HL-60/S4 treated with retinoic acid at 250 ng/mL for 4 days and 3 days (cell line): Measurements from ENCODE around the gene ABHD14A.
"Not testable (repeated sequence)": the region's sequence is repeated elsewhere in the genome, so short reads cannot be mapped to it uniquely, and the experiment has no call there.

Experiments
- in situ Hi-C: fragments of 300-500 bp; cut with MboI; formaldehyde crosslinking; loops from 2 replicates; pipeline ENCODE4 v1.7.0; 2022; ENCODE audit warnings: low sequenced_read_pairs

The ABHD14A gene

DNA sequence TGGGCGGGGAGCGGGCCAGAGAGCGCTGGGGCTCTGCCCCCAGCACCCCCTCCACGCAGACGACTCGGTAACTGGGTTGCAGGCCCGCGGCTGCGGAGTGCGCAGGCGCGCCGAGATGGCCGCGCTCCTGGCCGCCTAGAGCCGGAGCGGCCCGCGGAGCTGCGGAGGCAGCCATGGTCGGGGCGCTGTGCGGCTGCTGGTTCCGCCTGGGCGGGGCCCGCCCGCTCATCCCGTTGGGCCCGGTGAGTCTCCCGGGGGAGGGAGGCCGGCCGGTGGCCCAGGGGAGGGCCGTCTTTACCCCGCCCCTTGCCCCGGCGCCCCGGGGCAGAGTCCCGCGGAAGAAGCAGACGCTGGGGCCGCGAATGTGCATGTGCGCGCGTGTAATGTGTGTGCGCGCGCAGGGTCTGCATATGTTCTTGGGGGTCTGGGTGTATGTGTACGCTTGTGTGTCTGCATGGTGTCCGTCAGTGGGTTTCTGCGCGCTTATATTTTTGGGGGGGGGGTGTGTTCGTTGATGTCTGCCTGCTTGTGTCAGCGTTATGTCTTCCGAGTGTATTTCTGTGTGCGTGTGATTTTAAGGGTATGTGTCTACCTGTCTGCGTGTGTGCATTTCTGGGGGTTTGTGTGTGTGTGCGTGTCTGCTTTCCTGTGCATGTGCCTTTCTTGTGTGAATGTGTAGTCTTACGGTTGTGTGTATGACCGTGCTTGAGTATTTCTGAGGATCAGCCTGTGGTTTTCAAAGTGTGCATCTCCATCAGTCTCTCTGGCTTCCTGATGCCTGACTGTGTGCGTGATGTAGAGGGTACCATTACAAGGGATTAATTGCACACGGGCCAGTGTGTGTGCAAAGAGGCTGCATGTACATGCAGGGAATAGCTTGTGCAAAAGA lies at the start of gene ABHD14A:
TSS of gene ABHD14A (plus strand) at position 102 of the 889 bp plus-strand sequence. CDS start at position 174, 72 bp downstream.
- in situ Hi-C loops = no loop called here

DNA sequence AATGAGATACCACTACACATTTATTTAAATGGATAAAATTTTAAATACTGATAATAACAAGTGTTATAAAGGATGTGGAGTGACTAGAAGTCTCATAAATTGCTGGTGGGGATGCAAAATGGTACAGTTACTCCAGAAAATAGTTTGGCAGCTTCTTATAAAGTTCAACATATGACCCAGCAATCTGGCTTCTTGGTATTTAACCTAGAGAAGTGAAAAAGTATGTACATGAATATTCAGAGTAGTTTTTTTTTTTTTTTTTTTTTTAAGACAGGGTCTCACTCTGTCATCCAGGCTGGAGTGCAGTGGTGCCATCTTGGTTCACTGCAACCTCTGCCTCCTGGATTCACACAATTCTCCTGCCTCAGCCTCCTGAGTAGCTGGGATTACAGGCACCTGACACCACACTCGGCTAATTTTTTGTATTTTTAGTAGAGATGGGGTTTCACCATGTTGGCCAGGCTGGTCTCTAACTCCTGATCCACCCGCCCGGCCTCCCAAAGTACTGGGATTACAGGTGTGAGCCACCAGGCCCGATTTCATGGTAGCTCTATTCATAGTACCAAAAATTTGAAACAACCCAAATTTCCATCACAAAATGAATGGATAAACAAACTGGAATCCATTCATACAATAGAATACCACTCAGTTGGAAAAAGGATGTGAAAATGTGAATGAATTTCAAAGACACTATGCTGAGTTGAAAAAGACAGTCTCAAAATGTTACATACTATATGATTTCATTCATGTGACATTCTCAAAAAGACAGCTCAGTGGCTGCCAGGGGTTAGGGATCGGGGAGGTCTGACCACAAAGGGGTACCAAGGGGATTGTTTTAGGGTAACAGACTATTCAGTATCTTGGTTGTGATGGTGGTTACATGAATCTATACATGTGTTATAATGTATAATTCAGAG lies 47.5 kb upstream of the ABHD14A start:
- in situ Hi-C loops = no loop called here

DNA sequence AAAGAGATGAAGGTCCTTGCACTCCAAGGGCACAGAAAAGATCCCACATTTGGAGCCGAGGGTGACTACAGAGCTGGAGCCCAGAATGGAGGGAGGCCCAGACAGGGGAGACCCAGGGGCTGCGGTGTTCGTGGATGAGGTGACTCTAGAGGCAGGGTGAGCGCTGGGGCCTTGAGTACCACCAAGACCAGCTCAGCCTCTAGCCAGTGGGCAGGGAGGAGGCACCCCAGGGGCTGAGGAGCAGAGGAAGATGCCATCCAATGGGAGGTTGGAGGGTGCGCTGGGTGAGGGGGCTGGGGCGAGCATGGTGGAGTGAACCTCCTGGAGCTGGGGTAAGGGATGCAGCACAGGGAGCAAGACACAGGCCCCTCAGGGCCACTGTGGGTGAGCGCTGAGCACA lies 46.4 kb upstream of the ABHD14A start:
- in situ Hi-C loops = no loop called here

DNA sequence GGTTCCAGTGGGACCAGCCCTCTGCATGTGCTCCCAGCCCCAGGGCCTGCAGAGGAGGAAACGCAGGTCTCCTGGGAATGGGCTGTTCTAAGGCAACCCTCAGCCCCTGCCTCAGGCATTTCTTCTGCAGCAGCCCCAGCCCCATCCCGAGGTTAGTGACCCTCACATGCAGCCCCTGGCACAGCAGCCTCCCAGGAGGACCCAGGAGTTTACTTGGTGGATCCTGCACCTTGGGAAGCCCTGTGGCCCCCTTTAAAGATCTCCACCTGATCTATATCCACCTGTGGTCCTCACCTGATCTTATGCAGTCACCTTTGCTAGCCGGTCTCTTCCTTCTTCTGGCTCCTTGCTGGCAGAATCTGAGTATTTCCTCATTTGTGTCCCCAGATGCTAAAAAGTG lies 45.9 kb upstream of the ABHD14A start:
- in situ Hi-C loops = not testable (repeated sequence)

DNA sequence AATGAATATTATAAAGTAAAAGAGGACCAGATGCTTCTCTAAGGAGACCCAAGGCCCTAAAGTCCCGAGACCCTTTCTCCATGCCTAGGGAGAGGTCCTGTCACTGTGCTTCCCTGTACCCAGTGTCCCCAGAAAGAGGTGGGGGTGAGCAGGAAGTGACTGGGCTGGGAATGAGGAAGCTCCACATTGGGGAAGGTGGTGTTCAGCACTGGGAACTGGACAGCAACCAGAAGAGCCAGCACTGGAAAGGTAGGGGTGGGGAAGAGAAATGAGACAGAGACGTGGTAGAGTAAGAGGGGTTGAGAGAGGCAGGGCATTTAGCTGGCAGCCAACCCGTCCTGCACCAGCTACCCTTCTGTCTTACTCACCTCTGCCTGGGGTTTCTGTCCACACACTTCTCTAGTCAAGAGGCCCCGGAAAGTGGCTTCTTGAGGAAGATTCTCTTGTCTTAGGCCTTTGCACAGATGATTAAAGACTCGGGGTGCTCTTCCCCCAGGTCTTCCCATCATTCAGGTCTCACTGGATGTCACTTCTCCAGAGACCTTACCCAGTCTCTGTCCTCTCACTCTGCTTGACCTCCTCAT lies 45.4 kb upstream of the ABHD14A start:
- in situ Hi-C loops = no loop called here

DNA sequence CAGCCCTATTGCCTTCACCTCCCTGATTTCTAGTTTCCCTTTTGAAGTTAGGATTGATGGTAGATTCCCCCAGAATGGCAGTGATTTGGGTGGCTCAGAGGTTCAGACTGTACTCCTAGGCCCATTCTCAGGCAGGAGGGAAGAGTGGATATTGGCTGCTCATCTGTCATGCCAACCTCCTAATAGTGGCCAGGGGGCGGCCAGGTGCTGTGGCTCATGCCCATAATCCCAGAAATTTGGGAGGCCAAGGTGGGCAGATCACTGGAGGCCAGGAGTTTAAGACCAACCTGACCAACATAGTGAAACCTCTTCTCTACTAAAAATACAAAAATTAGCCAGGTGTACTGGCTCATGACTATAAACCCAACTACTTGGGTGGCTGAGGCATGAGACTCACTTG lies 44.4 kb upstream of the ABHD14A start:
- in situ Hi-C loops = no loop called here

DNA sequence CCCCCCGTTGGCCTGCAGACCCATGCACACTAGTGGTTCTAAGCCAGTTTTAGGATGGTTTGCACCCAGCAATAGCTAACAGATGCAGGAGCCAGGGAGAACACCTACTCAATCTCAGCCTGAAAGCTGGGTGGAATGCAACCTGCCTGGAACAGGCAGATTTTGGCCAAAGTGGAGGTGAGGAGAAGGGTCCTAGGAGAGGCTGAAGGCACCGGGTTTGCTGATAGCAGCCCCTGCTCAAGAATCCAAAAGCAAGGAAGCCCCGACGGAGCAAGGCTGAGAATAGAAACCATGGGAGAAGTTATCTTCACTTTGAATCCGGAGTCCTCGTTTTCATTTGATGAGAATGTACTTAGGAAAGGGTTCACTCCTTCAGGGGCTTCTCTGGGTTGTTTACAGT lies 43.1 kb upstream of the ABHD14A start:
- in situ Hi-C loops = no loop called here

DNA sequence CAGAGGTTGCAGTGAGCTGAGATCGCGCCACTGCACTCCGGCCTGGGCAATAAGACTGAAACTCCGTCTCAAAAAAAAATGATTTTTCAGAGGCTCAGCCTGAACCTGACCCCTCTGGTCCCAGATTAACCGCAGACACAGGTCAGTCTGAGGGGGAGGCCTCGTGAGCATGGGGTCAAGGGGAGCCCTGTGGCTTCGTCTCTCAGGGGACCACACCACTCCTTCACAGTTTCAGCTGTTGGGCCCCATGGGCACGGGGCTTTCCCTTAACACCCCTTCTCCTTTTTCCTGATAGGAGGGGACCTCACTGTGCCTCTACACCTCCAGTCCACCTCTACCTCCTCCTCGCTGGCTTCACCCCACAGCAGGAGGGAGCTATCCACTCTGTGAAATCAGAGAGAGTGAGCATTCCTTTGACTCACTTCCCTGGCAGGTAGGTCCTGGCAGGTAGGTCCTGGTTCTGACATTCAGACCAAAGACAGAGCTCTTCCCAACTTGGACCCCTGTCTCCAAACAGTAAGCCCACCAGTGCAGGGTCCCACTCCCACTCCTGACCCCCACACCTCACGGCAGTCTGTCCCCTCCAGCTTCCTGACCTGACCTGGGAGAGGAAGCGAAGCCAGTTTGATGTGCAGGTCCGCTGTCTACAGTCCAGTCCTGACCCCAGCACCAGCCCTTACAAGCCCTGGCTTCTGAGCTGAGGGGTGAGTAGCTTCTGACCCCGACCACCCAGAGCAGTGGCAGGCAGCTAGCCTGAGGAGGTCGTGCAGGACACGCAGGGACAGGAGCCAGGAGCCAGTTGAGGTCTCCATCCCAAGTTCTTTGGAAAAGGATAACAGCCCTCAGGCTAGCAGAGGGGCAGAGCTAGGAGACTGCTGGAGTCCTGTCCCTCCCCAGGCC lies 42.1 kb upstream of the ABHD14A start:
- in situ Hi-C loops = no loop called here

DNA sequence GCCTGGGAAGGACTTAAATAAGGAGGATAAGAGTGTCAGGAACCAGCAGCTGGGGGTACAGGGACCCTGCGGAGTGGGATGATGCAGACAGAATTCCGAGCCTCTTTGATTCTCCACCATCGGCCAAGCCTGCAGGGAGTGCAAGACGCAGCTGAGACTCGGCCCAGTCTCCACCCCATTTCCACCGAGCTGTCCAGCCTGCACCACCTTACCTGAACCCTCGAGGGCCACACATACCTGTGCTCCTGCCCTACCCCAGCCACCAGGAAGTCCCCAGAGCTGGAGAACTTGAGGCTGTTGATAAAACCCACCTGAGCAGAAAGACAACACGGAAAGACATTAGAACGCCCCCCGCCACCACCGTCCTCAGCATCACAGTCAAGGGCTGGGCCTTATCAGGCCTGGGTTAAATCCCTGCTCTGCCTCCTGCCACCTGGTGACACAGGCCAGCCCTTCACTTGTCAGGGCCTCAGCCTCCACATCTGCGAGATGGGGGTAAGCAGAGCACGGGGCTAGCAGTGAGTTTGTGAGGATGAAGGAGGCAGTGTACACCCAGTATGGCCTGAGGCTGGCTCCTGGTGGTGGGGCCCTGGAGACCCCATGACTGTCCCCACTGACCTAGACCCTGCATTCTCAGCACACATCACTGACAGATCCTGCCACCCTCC lies 41.3 kb upstream of the ABHD14A start:
- in situ Hi-C loops = no loop called here

DNA sequence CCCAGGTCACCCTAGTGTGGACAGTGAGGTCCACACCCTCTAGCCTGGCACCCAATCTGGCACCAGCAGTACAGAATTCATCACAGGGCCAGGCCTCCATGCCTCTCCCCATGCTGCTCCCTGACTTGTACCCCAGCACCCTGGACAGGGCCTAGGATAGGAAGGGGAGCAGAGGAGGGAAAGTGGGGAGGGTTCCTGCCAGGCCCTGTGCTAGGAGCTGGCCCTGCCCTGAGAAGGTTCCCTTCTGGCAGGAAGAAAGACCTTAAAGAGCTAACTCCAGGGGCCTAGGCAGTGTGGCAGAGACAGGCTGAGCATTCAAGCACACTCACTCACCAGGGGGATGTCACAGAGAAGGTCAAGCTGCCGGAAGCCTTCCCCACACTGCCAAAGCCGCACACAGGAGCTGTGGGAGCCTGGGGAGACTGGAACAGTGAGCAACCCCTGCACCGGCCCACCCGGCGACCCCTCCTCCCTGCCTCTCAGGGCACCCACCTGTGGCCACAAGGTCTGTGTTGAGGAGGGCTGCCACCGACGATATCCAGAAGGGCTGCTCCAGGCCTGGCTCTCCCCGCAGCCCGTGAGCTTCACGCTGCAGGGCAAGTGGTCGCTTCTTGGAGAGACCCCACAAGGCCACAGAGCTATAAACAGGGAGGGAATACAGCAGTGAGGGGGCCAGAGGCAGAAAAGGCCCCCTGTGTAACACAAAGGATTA lies 40.6 kb upstream of the ABHD14A start:
- in situ Hi-C loops = no loop called here

DNA sequence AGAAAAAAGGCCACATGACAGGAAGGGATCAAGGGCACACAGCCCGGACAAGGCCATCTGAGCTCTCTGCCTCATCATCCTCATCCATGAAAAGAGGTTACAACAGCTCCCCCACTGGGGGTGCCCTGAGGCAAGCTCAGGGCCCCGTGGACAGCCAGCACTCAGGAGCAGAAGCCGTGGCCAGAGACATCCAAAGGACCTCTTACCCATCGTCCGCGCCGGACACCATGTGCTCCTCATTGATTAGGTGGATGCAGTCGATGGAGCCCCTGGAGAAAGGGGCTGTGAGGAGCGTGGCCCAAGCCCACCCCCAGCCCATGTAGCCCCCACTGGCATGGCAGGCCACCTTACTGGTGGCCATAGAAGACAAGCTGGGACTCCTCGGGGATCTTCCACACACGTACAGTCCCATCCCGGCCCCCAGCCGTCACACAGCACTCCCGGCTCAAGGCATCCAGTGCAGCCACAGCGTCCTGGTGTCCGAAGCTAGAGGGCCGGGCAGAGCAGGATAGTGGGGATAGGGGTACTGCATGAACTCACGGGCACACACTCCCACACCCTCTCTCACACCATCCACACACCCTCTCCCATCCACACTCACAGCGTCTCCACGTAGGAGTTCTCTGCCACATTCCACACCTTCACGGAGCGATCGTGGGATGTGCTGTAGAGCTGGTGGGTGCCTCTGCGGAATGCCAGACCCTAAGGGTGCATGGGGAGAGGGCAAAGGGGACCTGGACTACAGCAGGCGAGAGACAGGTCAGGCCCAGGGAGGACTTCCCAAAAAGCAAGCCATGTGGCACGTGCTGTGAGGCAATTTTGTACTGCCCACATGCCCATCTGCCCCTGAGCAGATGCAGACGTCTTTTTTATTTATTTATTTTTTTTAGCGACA lies 39.6 kb upstream of the ABHD14A start:
- in situ Hi-C loops = no loop called here

DNA sequence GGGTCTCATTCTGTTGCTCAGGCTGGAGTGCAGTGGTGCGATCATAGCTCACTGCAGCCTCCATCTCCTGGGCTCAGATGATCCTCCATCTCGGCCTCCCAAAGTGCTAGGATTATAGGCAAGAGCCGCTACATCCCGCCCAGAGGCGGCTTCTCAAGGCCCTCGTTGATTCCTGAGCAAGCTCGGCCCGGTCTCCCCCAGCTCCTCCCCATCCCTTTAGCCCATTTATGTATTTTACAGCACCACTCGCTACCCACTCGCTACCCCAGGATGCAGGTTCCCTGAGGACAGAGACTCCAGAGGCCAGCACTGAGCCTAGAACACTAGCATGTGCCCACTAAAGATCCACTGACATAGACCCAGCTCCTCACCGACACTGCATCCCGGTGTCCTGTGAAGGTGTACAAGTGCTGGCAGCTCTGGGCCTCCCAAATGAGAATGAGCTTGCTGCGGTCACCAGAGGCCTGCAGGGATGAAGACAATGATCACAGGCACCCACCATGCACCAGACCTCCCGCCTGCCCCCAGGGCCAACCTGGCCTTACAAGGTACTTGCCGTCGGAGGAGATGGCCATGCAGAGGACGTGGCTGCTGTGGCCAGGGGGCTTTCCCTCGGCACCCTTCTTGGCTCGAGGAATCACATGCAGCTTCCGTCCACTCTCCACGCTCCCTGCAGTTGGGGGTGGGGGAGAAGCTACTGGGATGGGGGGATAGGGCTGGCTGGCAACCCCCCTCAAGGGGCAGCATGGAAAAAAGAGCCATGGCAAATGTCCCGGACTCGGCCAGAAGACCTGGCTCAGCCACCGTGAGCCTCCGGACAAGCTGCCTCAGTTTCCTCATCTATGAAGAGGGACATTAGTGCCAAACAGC lies 38.7 kb upstream of the ABHD14A start:
- in situ Hi-C loops = no loop called here

DNA sequence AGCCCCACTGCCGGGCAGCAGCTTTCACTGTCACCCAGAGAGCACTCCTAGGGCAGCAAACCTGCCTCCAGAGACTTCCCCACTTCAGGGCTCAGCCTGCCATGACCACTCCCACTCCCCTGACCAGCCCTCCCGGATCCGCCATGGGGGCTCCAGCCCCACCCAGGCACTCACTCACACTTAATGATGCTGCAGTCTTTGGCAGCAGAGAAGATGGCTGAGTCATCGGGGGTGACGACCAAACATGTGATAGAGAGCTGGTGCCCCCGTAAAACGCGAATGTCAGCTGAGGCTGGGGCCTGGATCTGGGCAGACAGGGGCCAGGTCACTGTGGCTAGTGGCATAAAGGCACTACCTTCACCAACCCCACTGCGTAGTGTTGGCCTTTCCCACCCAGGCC lies 37.9 kb upstream of the ABHD14A start:
- in situ Hi-C loops = no loop called here

DNA sequence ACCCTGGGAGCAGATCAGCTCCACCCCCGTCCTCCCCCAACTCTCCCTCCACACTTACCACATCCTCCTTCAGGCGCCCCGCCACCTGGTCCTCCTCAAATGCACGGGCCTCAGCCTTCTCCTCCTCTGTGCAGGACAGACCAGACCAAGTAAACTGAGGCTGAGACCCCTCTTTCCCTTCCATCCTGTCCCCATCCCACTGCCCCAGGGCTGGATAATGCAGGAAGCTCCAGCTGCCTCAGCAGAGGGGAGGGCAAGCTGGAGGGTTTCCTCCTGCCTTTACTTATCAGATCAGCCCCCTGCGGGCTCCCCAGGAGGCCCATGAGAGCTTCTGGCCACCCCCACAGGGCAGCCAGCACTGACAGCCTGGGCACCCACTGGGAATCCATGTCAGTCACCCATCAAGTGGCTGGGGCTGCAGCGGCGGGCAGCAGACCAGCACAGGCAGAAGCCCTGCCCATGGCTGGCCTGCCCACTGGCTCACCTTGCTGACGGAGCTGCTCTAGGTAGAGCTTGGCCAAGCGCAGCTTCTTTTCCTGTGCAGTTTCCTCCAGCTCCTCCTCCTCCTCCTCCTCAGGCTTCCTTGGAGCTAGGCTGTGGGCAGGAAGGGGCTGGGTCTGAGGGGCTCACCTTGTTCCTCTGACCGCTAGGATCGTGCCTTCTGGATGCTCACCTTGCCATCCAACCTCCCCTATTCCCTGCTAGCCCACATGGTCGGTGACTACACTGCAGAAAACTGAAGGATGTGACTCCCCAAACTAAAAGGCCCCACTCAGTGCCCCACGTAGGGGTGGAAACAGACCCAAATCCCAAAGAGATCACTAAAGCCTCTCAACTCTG lies 37.0 kb upstream of the ABHD14A start:
- in situ Hi-C loops = no loop called here

DNA sequence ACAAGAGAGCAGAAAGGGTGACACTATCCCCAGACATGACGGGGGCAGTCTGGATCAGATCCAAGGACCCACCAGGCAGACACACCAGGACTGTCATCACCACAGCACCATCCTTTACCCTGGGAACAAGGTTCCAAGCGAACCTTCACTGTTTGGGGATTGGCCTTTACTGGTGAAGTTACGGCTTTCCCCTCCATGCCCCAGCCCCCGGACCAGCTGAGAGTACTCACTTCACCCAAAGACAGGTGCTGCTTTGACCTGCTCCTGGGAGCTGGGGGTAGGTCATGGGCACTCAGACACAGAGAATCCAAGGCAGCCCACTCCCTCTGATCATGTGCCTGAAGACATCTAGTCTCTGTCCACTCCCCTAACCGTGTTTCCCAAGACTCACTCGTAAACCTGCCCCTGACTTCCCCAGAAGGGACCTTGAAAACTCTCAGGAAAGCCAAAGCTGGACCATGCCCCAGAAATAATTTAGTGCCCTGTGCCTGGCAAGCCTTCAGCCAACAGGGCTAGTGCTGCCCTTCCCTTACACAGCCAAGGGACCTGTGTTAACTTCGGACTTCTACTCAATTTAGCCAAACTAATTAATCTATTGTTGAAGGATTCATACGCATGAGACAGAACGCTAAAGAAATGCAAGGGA lies 36.0 kb upstream of the ABHD14A start:
- in situ Hi-C loops = no loop called here
